NCI-H1105 treated with DMSO at 0.1 percent for 48 hours (cell line): ENCODE results near the gene HACD2.
"Not testable (repeated sequence)": the region's sequence is repeated elsewhere in the genome, so short reads cannot be mapped to it uniquely, and the experiment has no call there.

Experiments used
- DNase-seq: peaks from one replicate; lab custom pipeline; 2025; lab: John Stamatoyannopoulos, UW

HACD2 gene

GRCh38 chr3:123584988-123585937 lies at the start of gene HACD2:
TSS of gene HACD2 (minus strand) at chr3:123585053. CDS start at chr3:123585027, 26 bp downstream.
- DNase-seq = peak; percentile 100

- DNase-seq = no peak
Measured at GRCh38 chr3:123634149-123635051, 49.5 kb upstream of the HACD2 start.

- no peak for DNase-seq
Measured at GRCh38 chr3:123633530-123633929, 48.7 kb upstream of the HACD2 start.

GRCh38 chr3:123632161-123632655 lies 47.4 kb upstream of the HACD2 start:
- no peak for DNase-seq

- DNase-seq = no peak
Measured at GRCh38 chr3:123629747-123630047, 44.8 kb upstream of the HACD2 start.

GRCh38 chr3:123628996-123629746 lies 44.3 kb upstream of the HACD2 start:
- DNase-seq = no peak

GRCh38 chr3:123627673-123628670 lies 43.1 kb upstream of the HACD2 start:
- DNase-seq = no peak

GRCh38 chr3:123626881-123627280 lies 42.0 kb upstream of the HACD2 start:
- no peak for DNase-seq

GRCh38 chr3:123624302-123624701 lies 39.4 kb upstream of the HACD2 start:
- DNase-seq = no peak

GRCh38 chr3:123623346-123623880 lies 38.6 kb upstream of the HACD2 start:
- no peak for DNase-seq

GRCh38 chr3:123622766-123623165 lies 37.9 kb upstream of the HACD2 start:
- DNase-seq = no peak

GRCh38 chr3:123621850-123622189 lies 37.0 kb upstream of the HACD2 start:
- no peak for DNase-seq

- DNase-seq = no peak
Measured at GRCh38 chr3:123621186-123621849, 36.5 kb upstream of the HACD2 start.

- no peak for DNase-seq
Measured at GRCh38 chr3:123620343-123620742, 35.5 kb upstream of the HACD2 start.

- DNase-seq = peak; percentile 73
Measured at GRCh38 chr3:123618768-123619484, 34.1 kb upstream of the HACD2 start.

- DNase-seq = no peak
Measured at GRCh38 chr3:123618076-123618708, 33.3 kb upstream of the HACD2 start.

GRCh38 chr3:123616593-123616992 lies 31.7 kb upstream of the HACD2 start:
- DNase-seq = no peak

- no peak for DNase-seq
Measured at GRCh38 chr3:123613543-123613942, 28.7 kb upstream of the HACD2 start.

- DNase-seq = not testable (repeated sequence)
Measured at GRCh38 chr3:123611674-123612073, 26.8 kb upstream of the HACD2 start.
